GM10847 (cell line): ENCODE measurements around the gene CFAP74.

Experiments
- POLR2A ChIP-seq: IDR thresholded peaks from 2 replicates; pipeline ENCODE4 v1.6.1; 2011; ENCODE audit not compliant: insufficient read length; ENCODE audit errors: extremely low read depth

The CFAP74 gene

DNA sequence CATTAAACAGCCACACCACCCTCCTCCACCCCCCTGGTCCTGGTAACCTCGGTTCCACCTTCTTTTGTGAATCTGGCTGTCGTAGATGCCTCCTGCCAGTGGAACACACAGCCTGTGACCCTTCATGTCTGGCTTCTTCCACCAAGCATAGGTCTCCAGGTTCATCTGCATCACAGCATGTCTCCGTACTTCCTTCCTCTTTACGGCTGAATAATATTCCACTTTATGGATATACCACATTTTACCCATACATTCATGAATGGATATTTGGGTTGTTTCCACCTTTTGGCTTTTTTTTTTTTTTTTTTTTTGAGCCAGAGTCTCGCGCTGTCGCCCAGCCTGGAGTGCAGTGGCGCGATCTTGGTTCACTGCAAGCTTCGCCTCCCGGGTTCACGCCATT lies 100.4 kb downstream of the CFAP74 start:
- TF ChIP-seq POLR2A: no peak

DNA sequence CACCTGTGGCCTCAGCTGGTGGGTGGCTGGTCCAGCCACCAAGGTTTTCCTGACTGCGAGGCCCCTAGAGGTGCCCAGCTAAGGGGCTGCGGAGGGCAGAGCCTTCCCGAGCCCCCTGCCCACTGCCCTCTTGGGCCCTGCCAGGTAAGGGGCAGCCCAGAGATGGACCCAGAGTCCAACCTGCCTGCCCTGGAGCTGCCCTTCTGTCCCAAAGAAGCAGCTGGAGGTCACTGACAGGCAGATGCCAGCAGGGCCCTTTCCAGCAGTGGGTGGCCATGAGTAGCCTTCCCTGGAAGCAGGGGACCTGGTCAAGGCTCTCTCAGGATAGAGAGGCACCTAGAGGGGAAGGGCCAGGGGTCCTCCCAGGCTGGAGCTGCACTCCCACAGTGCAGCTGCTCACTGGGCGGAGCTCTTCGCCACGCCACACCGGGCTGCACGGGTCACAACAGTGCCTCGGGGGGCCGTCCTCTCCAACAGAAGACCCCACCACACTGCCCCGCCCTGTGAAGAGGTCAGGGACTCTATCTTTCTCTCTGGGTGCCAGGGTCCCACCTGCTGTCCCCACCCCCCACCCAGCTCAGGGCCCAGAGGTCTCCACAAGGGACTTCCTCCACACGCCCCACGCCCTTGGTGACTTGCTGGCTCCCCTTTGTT lies 101.8 kb downstream of the CFAP74 start:
- no peak for TF ChIP-seq POLR2A

DNA sequence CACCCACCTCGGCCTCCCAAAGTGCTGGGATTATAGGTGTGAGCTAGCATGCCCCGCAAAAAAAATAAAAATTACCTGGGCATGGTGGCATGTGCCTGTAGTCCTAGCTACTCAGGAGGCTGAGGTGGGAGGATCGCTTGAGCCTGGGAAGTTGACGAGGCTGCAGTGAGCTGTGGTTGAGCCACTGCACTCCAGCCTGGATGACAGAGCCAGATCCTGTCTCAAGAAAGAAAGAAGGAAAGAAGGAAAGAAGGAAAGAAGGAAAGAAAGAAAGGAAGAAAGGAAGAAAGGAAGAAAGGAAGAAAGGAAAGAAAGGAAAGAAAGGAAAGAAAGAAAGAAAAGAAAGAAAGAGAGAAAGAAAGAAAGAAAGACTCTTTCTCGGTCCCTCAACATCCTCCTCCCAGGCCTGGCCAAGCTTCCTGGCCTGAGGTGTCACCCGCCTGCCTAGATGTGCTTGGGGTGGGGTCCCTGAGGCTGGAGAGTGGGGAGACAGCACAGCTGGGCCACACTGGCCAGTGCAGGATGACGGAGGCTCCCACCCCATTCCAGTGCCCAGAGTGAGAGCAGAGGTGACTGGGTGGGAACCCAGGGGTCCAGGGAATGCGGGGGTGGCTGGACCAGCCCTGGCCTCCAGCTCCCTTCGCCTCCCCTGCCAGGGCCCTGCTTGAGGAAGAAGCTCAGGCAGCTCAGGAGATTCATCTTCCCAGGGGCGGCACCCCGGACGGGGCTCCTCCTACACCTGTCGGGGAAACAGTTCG lies 102.5 kb downstream of the CFAP74 start:
- TF ChIP-seq POLR2A: no peak

DNA sequence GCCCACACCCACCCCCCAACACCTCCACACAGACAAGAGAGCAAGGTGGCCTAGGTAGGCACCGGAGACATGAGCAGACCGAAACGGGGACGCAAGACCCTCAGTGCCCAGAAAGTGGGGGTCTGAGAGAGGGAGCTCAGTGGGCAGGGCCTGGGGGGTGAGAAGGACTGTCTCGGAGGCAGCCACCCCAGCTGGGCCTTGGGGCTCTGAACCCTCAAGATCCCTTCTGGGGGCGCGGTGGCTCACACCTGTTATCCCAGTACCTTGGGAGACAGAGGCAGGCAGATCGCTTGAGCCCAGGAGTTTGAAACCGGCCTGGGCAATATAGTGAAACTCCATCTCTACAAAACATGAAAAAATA lies 103.6 kb downstream of the CFAP74 start:
- TF ChIP-seq POLR2A: no peak

DNA sequence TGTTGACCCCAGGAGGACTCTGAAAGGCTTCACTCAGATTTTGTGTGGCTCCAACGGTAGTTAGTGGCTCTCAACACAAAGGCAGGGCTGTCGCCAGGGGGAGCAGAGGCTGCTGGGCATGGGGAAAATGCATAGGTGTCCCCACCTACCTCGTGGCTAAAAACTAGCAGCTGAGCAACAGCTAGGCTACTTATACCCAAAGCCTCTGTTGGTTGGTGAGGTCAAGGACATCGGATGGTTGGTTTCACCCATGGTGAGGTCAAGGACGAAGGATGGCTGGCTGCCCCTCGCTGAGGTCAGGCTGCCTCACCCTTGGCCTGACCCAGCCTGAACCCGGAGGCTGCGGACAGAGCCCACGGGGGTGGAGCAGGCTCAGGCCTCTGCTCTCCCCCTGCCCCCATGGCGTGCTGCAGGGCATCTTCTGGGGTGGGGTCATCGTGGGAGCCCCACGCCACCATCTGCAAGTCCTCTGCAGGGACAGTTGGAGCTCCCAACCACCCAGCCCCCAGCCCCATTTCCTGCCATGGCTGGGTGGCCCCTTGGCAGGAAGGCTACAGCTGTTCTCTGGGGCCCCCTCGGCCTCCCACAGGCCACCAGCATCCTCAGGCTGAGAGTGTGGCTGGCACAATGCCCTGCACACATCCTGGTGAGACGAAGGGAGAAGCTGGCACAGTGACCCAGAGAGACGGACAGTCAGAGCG lies 104.2 kb downstream of the CFAP74 start:
- TF ChIP-seq POLR2A: no peak

DNA sequence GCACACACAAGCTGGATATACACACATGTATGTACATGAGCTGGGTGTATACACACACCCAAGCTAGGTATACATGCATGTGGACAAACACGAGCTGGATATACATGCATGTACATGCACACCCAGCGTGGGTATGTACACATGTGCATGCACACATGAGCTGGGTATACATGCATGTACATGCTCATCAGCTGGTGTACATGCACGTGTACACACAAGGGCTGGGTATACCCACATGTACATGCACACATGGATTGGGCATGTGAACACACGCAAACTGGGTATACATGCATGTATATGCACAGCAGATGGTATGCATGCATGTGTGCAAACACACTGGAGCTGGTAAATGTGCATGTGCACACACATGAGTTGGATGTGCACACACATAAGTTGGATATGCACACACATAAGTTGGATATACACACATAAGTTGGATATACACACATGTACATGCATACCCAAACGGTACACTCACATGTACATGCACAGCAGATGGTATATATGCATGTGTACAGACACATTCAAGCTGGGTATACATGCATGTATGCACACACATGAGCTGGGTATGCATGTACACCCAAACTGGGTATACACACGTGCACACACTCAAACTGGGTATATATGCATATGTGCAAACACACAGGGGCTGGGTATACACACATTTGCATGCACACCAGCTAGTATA lies 105.2 kb downstream of the CFAP74 start:
- TF ChIP-seq POLR2A: no peak

DNA sequence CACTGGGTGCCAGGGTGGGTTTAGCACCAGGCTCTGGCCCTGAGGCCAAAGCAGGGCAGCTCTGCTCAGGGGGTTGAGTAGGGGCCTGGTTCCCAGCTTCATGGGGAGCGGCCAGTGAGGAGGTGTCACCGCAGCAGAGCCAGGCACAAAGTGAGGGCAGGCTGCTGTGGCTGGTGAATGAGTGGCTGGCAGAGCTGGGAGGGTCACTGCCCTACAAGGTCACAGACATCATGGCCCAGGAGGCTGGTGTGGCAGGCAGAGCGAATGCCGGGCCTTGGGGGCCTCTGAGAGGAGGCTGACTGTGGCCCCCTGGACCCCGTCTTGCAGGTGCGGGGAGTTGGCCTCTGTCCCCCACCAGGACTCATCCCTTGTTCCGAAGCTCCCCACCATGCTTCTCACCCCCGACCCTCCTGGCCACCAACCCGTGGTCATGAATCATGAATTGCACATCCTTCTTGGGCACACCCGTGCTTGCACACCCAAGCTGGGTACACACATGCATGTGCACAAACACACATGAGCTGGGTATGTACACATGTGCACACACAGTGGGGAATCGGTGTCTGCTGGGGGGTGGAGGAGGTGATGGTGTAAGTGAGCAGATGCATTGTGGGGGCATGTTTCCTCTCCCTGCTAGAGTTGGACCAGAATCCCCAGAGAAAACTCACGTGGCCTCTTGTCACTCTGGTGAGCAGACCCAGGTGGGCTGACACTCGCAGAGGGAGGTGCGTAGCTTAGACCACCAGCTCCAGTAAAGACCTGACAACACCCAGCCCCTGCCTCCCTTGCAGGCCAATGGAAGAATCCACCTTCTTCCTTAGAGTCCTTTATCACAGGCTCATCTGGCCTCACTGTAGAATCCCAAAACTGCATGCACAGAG lies 107.9 kb downstream of the CFAP74 start:
- TF ChIP-seq POLR2A: no peak

DNA sequence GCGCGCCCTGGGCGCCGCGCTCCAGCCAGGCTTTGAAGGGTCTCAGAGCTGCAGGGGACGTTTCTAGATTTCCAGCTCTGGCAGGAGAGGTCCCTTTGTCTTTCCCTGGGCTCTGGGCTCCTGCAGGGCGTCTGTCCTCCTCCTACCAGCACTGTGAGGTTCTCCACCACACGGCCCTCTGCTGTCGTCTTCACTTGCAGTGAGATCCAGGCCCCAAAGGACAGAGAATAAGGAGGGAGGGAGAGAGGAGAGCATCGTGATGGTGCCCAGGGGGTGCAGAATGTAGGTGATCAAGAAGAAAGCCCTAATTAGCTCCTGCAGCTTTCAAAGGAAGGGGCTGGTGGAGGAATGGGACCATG lies 108.5 kb downstream of the CFAP74 start:
- TF ChIP-seq POLR2A: no peak

DNA sequence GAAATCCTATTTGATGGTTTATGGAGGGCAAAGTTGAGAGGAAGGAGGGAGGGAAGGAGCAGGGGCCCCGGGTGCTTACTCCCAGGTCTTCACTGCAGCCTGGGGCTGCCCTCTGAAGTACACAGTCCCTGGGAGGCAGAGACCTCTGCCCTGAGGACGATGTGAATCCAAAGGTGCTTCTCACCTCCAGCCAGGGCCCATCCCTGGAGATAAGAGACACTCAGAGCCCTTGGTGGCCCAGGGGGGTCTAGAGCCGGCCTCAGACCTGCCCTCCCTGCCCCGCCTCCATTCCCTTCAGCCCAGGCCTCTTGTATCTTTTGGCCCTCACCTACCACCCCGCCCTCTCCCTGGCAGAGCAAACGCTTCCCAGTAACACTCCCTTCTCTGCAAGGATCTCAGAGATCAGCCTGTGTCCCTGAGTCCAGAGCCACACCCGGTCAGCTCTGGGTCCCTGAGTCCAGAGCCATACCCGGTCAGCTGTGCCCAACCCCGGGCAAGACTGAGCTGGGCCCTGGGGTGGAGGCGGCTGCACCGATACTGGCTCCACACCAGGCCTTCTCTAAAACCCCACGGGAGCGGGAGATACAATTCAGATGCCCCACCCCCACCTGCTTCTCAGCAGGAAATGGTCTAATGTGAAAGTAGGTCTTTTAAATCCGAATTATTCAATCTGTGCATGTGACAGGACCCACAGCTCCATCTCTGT lies 109.1 kb downstream of the CFAP74 start:
- no peak for TF ChIP-seq POLR2A

DNA sequence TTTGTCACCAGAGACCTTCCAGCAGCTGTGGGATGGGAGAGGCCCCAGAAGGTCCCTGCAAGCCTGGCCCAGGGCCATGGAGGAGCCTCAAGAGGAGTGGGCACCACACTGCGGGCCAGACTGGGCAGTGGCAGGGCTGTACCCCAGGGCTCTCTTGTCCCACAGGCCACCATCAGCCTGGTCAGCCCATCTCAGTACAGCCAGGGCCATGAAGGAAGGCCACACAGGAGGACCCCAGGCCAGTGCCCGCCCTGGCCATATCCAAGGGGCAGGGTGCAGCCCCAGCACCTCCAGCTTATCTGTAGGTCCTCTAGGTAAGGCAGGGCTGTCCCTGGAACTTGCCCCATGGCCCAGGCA lies 109.6 kb downstream of the CFAP74 start:
- TF ChIP-seq POLR2A: no peak

DNA sequence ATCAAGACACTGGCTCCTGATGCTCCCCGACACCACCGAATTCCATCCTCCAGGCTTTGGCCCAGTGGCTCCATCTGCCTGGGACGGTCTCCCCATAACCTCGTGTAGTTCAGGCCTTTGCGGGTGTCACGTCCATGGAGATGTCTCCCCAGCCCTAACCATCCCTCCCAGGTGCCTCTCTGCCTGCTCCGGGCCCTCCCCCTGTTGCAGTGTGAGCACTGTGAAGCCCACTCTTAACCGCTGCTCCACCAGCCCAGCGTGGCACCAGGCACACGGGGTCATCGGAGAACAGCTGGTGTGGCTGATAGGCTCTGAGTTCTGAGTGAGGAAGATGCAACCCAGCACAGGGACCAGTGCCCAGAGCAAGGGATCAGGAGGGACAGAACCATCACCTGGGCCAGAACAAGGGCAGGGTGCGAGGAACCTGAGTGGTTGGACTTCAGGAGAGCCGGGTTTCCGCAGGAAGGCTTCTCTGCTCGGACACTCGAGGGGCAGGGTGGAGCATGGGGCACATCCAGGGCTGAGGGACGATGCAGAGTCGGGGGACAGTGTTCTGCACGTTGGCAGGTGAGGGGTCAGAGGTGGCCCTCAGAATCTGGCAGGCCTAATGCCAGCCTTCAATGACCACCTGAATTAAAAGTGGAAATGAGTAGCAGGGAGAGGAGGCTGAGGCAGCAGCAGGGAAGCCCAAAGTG lies 110.1 kb downstream of the CFAP74 start:
- TF ChIP-seq POLR2A: no peak

DNA sequence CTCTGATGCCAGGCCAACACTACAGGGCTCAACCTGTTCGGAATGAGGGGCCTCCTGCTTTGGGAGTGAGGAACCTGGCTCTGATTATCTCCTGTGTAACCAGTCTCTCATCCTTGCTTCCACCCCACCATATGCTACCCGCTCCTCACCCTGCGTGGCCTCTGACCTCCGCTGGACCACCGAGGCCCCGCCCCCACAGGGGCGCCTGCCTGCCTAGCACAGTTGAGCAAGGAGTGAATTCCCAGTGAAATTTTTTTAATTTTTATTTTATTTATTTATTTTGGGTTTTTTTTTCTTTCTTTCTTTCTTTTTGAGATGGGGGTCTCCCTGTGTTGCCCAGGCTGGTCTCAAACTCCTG lies 110.8 kb downstream of the CFAP74 start:
- TF ChIP-seq POLR2A: no peak

DNA sequence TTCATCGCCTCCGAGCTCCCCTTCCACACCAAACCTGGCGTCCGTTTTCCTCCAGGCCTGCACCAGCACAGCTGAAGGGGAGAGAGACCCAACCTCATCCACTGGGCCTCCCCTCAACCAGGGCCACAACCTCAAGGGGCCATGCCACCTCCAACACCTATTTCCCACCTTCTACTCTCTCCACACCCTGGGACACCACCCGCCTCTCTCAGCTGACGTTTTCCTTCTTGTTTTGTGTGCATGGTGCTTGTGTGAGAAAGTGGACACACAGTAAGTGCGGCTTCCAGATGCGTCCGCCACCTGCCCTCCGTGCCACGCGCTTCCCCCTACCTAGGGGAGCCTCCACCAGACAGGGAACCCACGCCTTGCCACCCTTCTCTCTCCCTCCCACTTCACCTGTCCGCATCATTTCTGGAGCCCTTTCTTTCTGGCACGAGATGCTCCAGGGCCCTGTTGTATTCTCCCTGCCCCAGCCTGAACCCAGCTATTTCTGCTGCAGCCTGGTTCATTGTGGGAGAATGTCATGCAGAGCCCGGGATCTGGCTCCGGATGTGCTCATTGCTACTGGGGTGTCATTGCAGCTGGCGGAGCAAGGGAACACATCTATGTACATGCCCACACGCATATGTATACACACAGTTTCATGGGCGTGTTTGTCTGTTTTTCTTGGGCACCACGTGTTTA lies 111.4 kb downstream of the CFAP74 start:
- no peak for TF ChIP-seq POLR2A
